ENCODE data around the gene EPGN. TPM values are rescaled to one million over a fixed set of nuclear protein-coding genes. Genes with fewer than 3 reads are reported as not detected.

Gene EPGN
- total RNA-seq, 1 donor from 2014 or later = 6.9 TPM

- H3K27me3 ChIP-seq = no peaks in the 10 kb centered on the region
- H3K4me1 ChIP-seq = no peaks in the 10 kb centered on the region
- no peak for DNase-seq (ENCODE audit: extremely low spot score in 2 of 2)
- TF ChIP-seq POLR2AphosphoS5 (IDR thresholded peaks at IDR 0.05; ENCODE audit: insufficient read depth in 1 of 2, low read depth in 1 of 2) = no peak
- TF ChIP-seq POLR2A (IDR thresholded peaks at IDR 0.05) = no peak
- TF ChIP-seq, protein P1, sequence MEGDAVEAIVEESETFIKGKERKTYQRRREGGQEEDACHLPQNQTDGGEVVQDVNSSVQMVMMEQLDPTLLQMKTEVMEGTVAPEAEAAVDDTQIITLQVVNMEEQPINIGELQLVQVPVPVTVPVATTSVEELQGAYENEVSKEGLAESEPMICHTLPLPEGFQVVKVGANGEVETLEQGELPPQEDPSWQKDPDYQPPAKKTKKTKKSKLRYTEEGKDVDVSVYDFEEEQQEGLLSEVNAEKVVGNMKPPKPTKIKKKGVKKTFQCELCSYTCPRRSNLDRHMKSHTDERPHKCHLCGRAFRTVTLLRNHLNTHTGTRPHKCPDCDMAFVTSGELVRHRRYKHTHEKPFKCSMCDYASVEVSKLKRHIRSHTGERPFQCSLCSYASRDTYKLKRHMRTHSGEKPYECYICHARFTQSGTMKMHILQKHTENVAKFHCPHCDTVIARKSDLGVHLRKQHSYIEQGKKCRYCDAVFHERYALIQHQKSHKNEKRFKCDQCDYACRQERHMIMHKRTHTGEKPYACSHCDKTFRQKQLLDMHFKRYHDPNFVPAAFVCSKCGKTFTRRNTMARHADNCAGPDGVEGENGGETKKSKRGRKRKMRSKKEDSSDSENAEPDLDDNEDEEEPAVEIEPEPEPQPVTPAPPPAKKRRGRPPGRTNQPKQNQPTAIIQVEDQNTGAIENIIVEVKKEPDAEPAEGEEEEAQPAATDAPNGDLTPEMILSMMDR (IDR thresholded peaks at IDR 0.05) = no peak
- no peaks in the 10 kb centered on the region for H3K9me3 ChIP-seq
- H3K36me3 ChIP-seq = no peaks in the 10 kb centered on the region
- intact Hi-C loops (cut with DNase I) = no loop called here
- no peak overlapping the region for H3K4me3 ChIP-seq
- no peak overlapping the region for H3K27ac ChIP-seq
Measured at GRCh38 chr4:74292111-74292870, 16.0 kb upstream of the EPGN start.

- intact Hi-C loops (cut with DNase I) = no loop called here
- Histone ChIP-seq H3K27me3 (no peaks in the 10 kb centered on the region), H3K9me3 (no peaks in the 10 kb centered on the region), H3K4me1 (no peaks in the 10 kb centered on the region), H3K27ac (no peak overlapping the region), H3K36me3 (no peaks in the 10 kb centered on the region), H3K4me3 (no peak overlapping the region)
- TF ChIP-seq POLR2A (IDR thresholded peaks at IDR 0.05) (no peak), POLR2AphosphoS5 (IDR thresholded peaks at IDR 0.05; ENCODE audit: insufficient read depth in 1 of 2, low read depth in 1 of 2) (no peak)
- TF ChIP-seq, protein P1 (IDR thresholded peaks at IDR 0.05) = no peak
- DNase-seq (ENCODE audit: extremely low spot score in 2 of 2) = no peak
Measured at GRCh38 chr4:74293558-74293957, 14.7 kb upstream of the EPGN start.

GRCh38 chr4:74294681-74295080 is 13.6 kb upstream of the EPGN start:
- no peak for DNase-seq (ENCODE audit: extremely low spot score in 2 of 2)
- Histone ChIP-seq H3K36me3 (no peaks in the 10 kb centered on the region), H3K9me3 (no peaks in the 10 kb centered on the region), H3K4me3 (no peak overlapping the region), H3K4me1 (no peaks in the 10 kb centered on the region), H3K27ac (no peak overlapping the region), H3K27me3 (no peaks in the 10 kb centered on the region)
- intact Hi-C loops (cut with DNase I) = no loop called here
- TF ChIP-seq, protein P1 (IDR thresholded peaks at IDR 0.05) = no peak
- TF ChIP-seq POLR2AphosphoS5 (IDR thresholded peaks at IDR 0.05; ENCODE audit: insufficient read depth in 1 of 2, low read depth in 1 of 2) (no peak), POLR2A (IDR thresholded peaks at IDR 0.05) (no peak)

DNA sequence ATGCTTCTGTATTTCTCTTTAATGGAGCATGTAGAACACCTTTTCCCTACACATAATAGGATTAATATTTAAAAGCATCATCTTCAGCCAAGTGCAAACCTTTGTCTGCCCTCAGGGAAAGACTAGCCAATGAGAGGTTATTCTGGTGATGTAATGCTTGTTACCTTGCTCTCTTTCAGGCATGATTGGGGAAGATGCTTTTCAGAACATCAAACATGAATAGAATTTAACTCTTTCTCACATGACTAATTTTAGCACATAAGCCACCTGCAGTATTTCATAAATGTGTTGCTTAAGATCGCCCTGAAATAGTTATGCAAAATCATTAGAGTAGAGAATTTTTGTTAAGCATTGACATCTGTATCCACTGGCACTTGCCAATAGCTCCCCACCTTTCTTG is 10.7 kb upstream of the EPGN start:
- Histone ChIP-seq H3K27ac (no peak overlapping the region), H3K36me3 (no peaks in the 10 kb centered on the region), H3K4me1 (no peaks in the 10 kb centered on the region), H3K4me3 (no peak overlapping the region), H3K9me3 (no peaks in the 10 kb centered on the region), H3K27me3 (no peaks in the 10 kb centered on the region)
- intact Hi-C loops (cut with DNase I) = no loop called here
- no peak for DNase-seq (ENCODE audit: extremely low spot score in 2 of 2)
- TF ChIP-seq, protein P1 (IDR thresholded peaks at IDR 0.05) = no peak
- no peak for TF ChIP-seq POLR2A (IDR thresholded peaks at IDR 0.05)
- TF ChIP-seq POLR2AphosphoS5 (IDR thresholded peaks at IDR 0.05; ENCODE audit: insufficient read depth in 1 of 2, low read depth in 1 of 2) = no peak

- Histone ChIP-seq H3K4me1 (no peaks in the 10 kb centered on the region), H3K36me3 (no peaks in the 10 kb centered on the region), H3K27me3 (no peaks in the 10 kb centered on the region), H3K9me3 (no peaks in the 10 kb centered on the region), H3K27ac (no peak overlapping the region), H3K4me3 (no peak overlapping the region)
- TF ChIP-seq POLR2AphosphoS5 (IDR thresholded peaks at IDR 0.05; ENCODE audit: insufficient read depth in 1 of 2, low read depth in 1 of 2) = no peak
- TF ChIP-seq POLR2A (IDR thresholded peaks at IDR 0.05) = no peak
- TF ChIP-seq, protein P1 (IDR thresholded peaks at IDR 0.05) = no peak
- intact Hi-C loops (cut with DNase I) = loop anchor here (10.0 kb wide), 1 partner anchor 109 kb away; no protein-coding TSS in a partner anchor
- no peak for DNase-seq (ENCODE audit: extremely low spot score in 2 of 2)
Measured at GRCh38 chr4:74304095-74304625, 4.1 kb upstream of the EPGN start.

Measured in vagina (tissue), 2 donors.